GM12878 (cell line): ENCODE measurements around the gene SLC35F3. TPM values are rescaled to one million over a fixed set of nuclear protein-coding genes. Genes with fewer than 3 reads are reported as not detected.

ENCODE experiments used
- ATAC-seq: fragments of 200-7000 bp; cut with Tn5 transposase; 3 replicates; pipeline ENCODE4 v1.9.1; 2020; ENCODE audit warnings: mild to moderate bottlenecking, moderate library complexity
- BruUV-seq: library from RNA; stranded (reverse); fragments of 400-500 nt; replicated peaks from 2 replicates; lab custom pipeline; 2021; lab: Mats Ljungman, UMichigan
- CTCF ChIA-PET: fragments of 300-600 bp; sonication (Branson Sonifier 250); formaldehyde crosslinking; extraction: SDS; loops from one replicate; lab custom pipeline; 2021; ENCODE audit warnings: inconsistent platforms; lab: Yijun Ruan, JAX
- POLR2A ChIA-PET: fragments of 350-600 bp; formaldehyde crosslinking; extraction: SDS; loops from one replicate; lab custom pipeline; 2021; ENCODE audit warnings: inconsistent platforms; lab: Charles Lee
- RAD21 ChIA-PET: fragments of 300-600 bp; sonication (Branson Sonifier 250); formaldehyde crosslinking; loops from one replicate; lab custom pipeline; 2023; ENCODE audit warnings: antibody characterized with exemption; ENCODE audit not compliant: unreplicated experiment; lab: Charles Lee
- SMC1A ChIA-PET: fragments of 300-600 bp; sonication (Branson Sonifier 250); formaldehyde crosslinking; loops from one replicate; lab custom pipeline; 2023; ENCODE audit not compliant: unreplicated experiment, uncharacterized antibody; lab: Charles Lee
- DNase-seq: peaks from one replicate; pipeline ENCODE4 v3.0.0-alpha.2; 2011; ENCODE audit warnings: low read depth, low spot score
- FAIRE-seq: peaks from 3 replicates; lab custom pipeline; 2011; peaks lifted over from hg19 to GRCh38; lab: Jason Lieb, UNC
- H2AFZ ChIP-seq: 2 replicates; pipeline ENCODE4 v1.6.0; 2011; ENCODE audit warnings: low read depth, low read length, control low read depth; ENCODE audit not compliant: control insufficient read depth
- H3K27ac ChIP-seq: 2 replicates; pipeline ENCODE4 v1.5.1; 2011; ENCODE audit warnings: control low read depth; ENCODE audit not compliant: control insufficient read depth, insufficient read depth
- H3K27me3 ChIP-seq, 2 experiments: replicated peaks in 1 of 2; 2 replicates each; pipeline versions ENCODE4 v1.6.0 to v1.6.1; 2011; ENCODE audit warnings: low read length in 1 of 2; ENCODE audit not compliant: control insufficient read depth in 2 of 2, insufficient read depth in 2 of 2
- H3K36me3 ChIP-seq, 2 experiments: 2 replicates each; pipeline ENCODE4 v1.5.1; 2011; ENCODE audit warnings: low read length in 1 of 2; ENCODE audit not compliant: control insufficient read depth in 2 of 2, insufficient read depth in 2 of 2
- H3K4me1 ChIP-seq: 2 replicates; pipeline ENCODE4 v1.6.1; 2011; ENCODE audit warnings: mild to moderate bottlenecking, low read length, moderate library complexity, mixed read lengths; ENCODE audit not compliant: control insufficient read depth, insufficient read depth
- H3K4me2 ChIP-seq: 2 replicates; pipeline ENCODE4 v1.6.0; 2011; ENCODE audit warnings: control low read depth; ENCODE audit not compliant: control insufficient read depth, insufficient read depth
- H3K4me3 ChIP-seq: fragments of 200-600 bp; sonication (generic); 2 replicates; pipeline ENCODE4 v1.5.1; 2016
- H3K79me2 ChIP-seq: 2 replicates; pipeline ENCODE4 v1.6.0; 2011; ENCODE audit warnings: low read length; ENCODE audit not compliant: control insufficient read depth, insufficient read depth
- H3K9ac ChIP-seq: 2 replicates; pipeline ENCODE4 v1.8.0; 2011; ENCODE audit warnings: low read length, control low read depth, mixed read lengths; ENCODE audit not compliant: control insufficient read depth, insufficient read depth
- H3K9me3 ChIP-seq: replicated peaks from 3 replicates; pipeline ENCODE4 v1.5.1; 2011; ENCODE audit warnings: mild to moderate bottlenecking, low read length; ENCODE audit not compliant: control insufficient read depth, insufficient read depth
- H4K20me1 ChIP-seq: 2 replicates; pipeline ENCODE4 v1.6.0; 2011; ENCODE audit not compliant: control insufficient read depth, insufficient read depth
- BHLHE40 ChIP-seq, 2 experiments: fragments of 450-650 bp in 1 of 2; IDR thresholded peaks; 2 replicates each; pipeline ENCODE4 v1.6.1; 2011 to 2017; ENCODE audit warnings: low read depth in 2 of 2, borderline replicate concordance in 1 of 2, improper control_type of control experiment in 1 of 2, low read length in 1 of 2, mild to moderate bottlenecking in 1 of 2
- CBX5 ChIP-seq: sonication (generic); IDR thresholded peaks from 2 replicates; pipeline ENCODE4 v1.6.1; 2016; ENCODE audit warnings: low read depth, moderate library complexity, mild to moderate bottlenecking, inconsistent platforms
- CEBPB ChIP-seq, 2 experiments: fragments of 150-350 bp in 1 of 2; IDR thresholded peaks; 2 replicates each; pipeline ENCODE4 v1.6.1; 2012 to 2014; ENCODE audit warnings: low read depth in 2 of 2, low read length in 2 of 2, borderline replicate concordance in 1 of 2, inconsistent platforms in 1 of 2
- EED ChIP-seq: sonication (generic); IDR thresholded peaks from 2 replicates; pipeline ENCODE4 v1.6.1; 2016; ENCODE audit warnings: antibody characterized with exemption, low read depth
- EGR1 ChIP-seq, 2 experiments: IDR thresholded peaks; 1 replicate in 1 of 2; 2 replicates in 1 of 2; pipeline ENCODE4 v1.6.1; 2011 to 2012; ENCODE audit warnings: low read depth in 2 of 2, low read length in 2 of 2, borderline replicate concordance in 1 of 2, mild to moderate bottlenecking in 1 of 2, moderate library complexity in 1 of 2
- FOXM1 ChIP-seq: IDR thresholded peaks from 2 replicates; pipeline ENCODE4 v1.6.1; 2012; ENCODE audit warnings: low read depth, mild to moderate bottlenecking, inconsistent platforms, low read length, moderate library complexity
- IKZF1 ChIP-seq: fragments of 450-650 bp; conservative IDR thresholded peaks from 2 replicates; pipeline ENCODE4 v1.6.1; 2017; ENCODE audit warnings: antibody characterized with exemption, mild to moderate bottlenecking
- MTA2 ChIP-seq: fragments of 450-650 bp; IDR thresholded peaks from 2 replicates; pipeline ENCODE4 v1.6.1; 2016; ENCODE audit warnings: low read depth, mild to moderate bottlenecking, moderate library complexity
- NFIC ChIP-seq: IDR thresholded peaks from 2 replicates; pipeline ENCODE4 v1.6.1; 2012; ENCODE audit warnings: low read depth, mild to moderate bottlenecking, inconsistent platforms, low read length, moderate library complexity
- RFX5 ChIP-seq: IDR thresholded peaks from 2 replicates; pipeline ENCODE4 v1.6.1; 2011; ENCODE audit warnings: low read depth, low read length, improper control_type of control experiment
- SKIL ChIP-seq: fragments of 450-650 bp; IDR thresholded peaks from 2 replicates; pipeline ENCODE4 v1.6.1; 2017; ENCODE audit warnings: mild to moderate bottlenecking, low read depth, inconsistent platforms; ENCODE audit not compliant: poor library complexity, severe bottlenecking
- SP1 ChIP-seq: IDR thresholded peaks from one replicate; pipeline ENCODE4 v1.6.1; 2011; ENCODE audit warnings: low read depth, low read length
- STAT1 ChIP-seq: fragments of 450-650 bp; conservative IDR thresholded peaks from 2 replicates; pipeline ENCODE4 v1.6.1; 2014; ENCODE audit warnings: antibody characterized with exemption, mild to moderate bottlenecking
- USF2 ChIP-seq: IDR thresholded peaks from 2 replicates; pipeline ENCODE4 v1.6.1; 2011; ENCODE audit warnings: low read depth, low read length, improper control_type of control experiment, borderline replicate concordance
- ZBTB11 ChIP-seq: fragments of 450-650 bp; formaldehyde crosslinking; IDR thresholded peaks from 2 replicates; pipeline ENCODE4 v1.5.0; 2022; ENCODE audit warnings: mild to moderate bottlenecking, missing genetic modification characterization
- WGBS: methylation state at CpG from one replicate; pipeline ENCODE4 v1.1.6; 2016; ENCODE audit warnings: low lambda C conversion rate; ENCODE audit not compliant: insufficient replicate concordance, insufficient coverage; ENCODE audit errors: missing lambda C conversion rate; 5-methylcytosine and 5-hydroxymethylcytosine counted together
- in situ Hi-C: fragments of 300-500 bp; cut with MboI; formaldehyde crosslinking; loops from 9 replicates; pipeline ENCODE4 v1.14.3; 2018; ENCODE audit warnings: mixed read lengths
- intact Hi-C: fragments of 100-400 bp; cut with micrococcal nuclease; formaldehyde crosslinking; loops from one replicate; pipeline ENCODE4 v1.14.2; 2022; ENCODE audit not compliant: unreplicated experiment
- polyA plus RNA-seq, 11 experiments: library from polyadenylated mRNA; depleted of rRNA in 4 of 11; unstranded in 6 of 11; stranded (reverse) in 5 of 11; fragments of >200 nt; fragmentation: Nextera tagmentation in 4 of 11; fragmentation: Illumina TruSeq in 1 of 11; extraction: Ambion mirVana in 4 of 11; extraction: Trizol in 1 of 11; gene quantifications; 1 replicate in 1 of 11; 2 replicates in 10 of 11; pipeline versions ENCODE4 v1.2.1 to v1.2.3, GENCODE V29; 2011 to 2016; ENCODE audit warnings: inconsistent platforms in 2 of 11, missing spikeins in 2 of 11, low read depth in 1 of 11
- total RNA-seq, 4 experiments: library from RNA; depleted of rRNA in 3 of 4; stranded (reverse); fragments of >200 nt in 3 of 4; fragmentation: Illumina TruSeq in 1 of 4; extraction: Trizol in 1 of 4; gene quantifications; 2 replicates each; pipeline versions ENCODE4 v1.2.1 to v1.2.3, GENCODE V29; 2013 to 2021

The SLC35F3 gene
- total and polyA plus RNA-seq, 10 of the 15 experiments (the other 5 are each of a cell fraction or from before 2014, with no cell fraction given): 1.0 to 8.6 (median 5.7) TPM

GRCh38 chr1:233938476-233938875, 34.0 kb downstream of the SLC35F3 start:
- in situ Hi-C loops (no loop called here), intact Hi-C loops (no loop called here)
- Histone ChIP-seq H3K9me3 (no peaks in the 10 kb centered on the region), H3K79me2 (no peaks in the 10 kb centered on the region), H3K4me3 (no peak overlapping the region), H3K27ac (no peak overlapping the region), H3K4me1 (no peaks in the 10 kb centered on the region), H3K27me3 (no peaks in the 10 kb centered on the region; a peak in 1 of 4 replicates), H4K20me1 (no peaks in the 10 kb centered on the region), H3K36me3 (no peaks in the 10 kb centered on the region), H2AFZ (no peak overlapping the region), H3K4me2 (no peak overlapping the region), H3K9ac (no peak overlapping the region)
- FAIRE-seq: no peak
- TF ChIP-seq NFIC (no peak), EGR1 (IDR thresholded peaks at IDR 0.05; ENCODE audit: borderline replicate concordance in 1 of 2, low read depth in 2 of 2, low read length in 2 of 2) (no peak), CBX5 (no peak), IKZF1 (no peak), USF2 (no peak), MTA2 (no peak), RFX5 (no peak), SP1 (no peak), BHLHE40 (IDR thresholded peaks at IDR 0.05; ENCODE audit: borderline replicate concordance in 1 of 2, low read depth in 2 of 2, low read length in 1 of 2) (no peak), EED (no peak), SKIL (no peak), STAT1 (no peak), CEBPB (IDR thresholded peaks at IDR 0.05; ENCODE audit: borderline replicate concordance in 1 of 2, low read depth in 2 of 2, low read length in 2 of 2) (no peak), FOXM1 (no peak), ZBTB11 (CRISPR knock-in tag) (no peak)
- WGBS: 13% methylated on average over 2 of the region's 2 CpGs
- ChIA-PET RAD21 (no interaction called here), POLR2A (no interaction called here), SMC1A (no interaction called here), CTCF (interaction anchor here (0.6 to 0.7 kb wide), 2 partner anchors 12 to 62 kb away, joined by 3 read pairs; no protein-coding TSS in a partner anchor)
- no peak for ATAC-seq
- DNase-seq: no peak
- no TSS peak for BruUV-seq
